ENCODE measurements around the gene GATAD2A.
A peak's percentile ranks its signal among the peaks of the same experiment; 100 is the strongest.

The GATAD2A gene

DNA sequence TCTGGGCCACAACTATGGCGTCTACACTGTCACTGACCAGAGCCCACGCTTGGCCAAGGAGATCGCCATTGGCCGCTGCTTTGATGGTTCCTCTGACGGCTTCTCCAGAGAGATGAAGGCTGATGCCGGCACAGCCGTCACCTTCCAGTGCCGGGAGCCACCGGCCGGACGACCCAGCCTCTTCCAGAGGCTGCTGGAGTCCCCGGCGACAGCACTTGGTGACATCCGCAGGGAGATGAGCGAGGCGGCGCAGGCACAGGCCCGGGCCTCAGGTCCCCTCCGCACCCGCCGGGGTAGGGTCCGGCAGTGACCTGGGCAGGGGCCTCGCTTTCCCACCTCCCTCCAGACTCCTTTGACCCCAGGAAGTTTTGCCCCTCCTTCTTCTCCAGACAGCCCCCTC lies 140.2 kb downstream of the GATAD2A start:
- DNase-seq (ENCODE audit: low spot score): no peak

DNA sequence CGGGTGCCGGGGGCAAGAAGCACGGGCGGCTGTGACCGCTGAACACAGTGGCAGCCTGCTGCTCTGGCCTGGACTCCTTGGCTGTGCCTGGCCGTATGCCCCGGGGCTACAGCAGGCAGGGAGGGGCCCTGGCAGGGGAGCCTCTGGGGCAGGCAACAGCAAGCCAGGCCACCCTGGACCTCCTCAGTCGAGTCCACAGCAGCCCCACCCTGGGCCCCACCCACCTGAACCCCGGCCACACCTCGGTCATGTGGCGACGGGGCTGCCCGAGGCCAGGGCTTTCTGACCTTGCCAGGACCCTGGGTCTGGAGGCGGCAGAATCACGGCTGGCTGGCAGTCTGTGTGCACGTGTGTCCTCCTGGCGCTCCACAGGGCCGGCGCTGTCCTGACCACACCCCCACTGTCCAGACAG lies 141.3 kb downstream of the GATAD2A start:
- DNase-seq (ENCODE audit: low spot score): no peak

DNA sequence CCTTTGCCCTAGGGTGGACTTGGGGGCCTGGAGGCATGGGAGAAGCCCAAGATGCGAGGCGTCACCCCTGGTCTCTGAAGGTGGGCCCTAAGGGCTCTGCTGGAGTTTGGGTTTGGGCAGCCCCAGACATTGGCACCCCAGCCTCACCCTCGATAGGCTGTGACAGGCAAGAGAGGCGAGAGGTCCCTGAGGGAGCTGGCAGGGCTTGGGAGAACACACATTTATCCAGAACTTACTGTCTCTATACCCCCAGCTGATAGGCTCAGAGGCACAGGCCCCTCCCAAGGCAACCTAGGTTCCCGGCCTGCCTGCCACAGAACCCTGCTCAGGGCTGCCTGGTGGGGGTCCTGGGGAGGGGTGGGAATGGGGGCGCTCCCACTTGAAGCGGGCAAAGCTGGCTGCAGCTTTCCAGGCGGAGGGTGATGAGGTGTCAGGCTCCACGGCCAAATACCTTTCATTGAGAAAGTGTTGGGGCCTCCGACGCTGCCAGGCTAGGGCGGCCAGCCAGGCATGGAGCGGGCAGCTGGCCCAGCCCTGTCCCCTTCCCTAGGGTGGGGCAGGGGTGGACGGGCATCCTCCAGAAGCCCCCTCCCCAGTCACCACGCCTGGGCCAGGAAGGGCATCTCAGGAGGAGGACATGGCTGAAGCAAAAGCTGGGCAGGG lies 142.3 kb downstream of the GATAD2A start:
- DNase-seq (ENCODE audit: low spot score): no peak

DNA sequence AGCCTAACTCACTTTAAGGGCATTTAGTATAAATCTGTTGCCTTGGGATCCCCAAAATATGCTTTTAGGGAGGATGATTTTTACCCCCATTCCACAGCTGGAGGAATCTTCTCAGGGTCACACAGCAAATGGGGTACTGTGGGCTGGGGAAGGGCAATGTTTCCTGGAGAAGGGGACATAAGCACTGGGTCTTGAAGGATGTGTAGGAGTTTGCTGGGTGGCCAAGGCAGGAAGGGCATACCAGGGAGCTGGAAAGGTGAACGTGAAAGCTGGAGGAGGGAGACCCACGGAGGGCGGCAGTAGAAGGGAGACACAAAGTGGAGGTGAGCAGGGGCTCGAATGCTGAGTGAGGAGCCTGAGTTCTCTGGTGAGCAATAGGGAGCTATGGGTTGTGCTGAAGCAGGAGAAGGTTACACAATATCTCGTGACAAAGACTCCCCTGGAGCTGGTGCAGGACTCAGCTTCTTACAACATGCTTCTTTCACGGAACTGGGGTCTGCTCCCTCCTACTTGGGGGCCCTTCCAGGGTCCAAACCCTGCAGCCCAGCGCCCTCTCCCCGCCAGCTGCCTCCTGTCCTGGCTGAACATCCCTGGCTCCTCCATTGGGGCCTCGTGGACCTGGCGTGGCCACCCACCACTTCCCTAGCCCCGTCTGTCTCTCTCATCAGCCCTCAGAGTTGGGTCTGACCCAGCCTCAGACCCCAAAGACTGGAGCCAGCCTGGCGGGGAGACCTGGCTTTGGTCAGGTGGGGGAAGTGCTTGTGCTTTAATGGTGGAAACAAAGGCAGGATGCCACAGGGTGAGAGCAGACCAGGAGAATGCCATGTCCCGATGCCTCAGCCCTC lies 143.7 kb downstream of the GATAD2A start:
- DNase-seq (ENCODE audit: low spot score): no peak

DNA sequence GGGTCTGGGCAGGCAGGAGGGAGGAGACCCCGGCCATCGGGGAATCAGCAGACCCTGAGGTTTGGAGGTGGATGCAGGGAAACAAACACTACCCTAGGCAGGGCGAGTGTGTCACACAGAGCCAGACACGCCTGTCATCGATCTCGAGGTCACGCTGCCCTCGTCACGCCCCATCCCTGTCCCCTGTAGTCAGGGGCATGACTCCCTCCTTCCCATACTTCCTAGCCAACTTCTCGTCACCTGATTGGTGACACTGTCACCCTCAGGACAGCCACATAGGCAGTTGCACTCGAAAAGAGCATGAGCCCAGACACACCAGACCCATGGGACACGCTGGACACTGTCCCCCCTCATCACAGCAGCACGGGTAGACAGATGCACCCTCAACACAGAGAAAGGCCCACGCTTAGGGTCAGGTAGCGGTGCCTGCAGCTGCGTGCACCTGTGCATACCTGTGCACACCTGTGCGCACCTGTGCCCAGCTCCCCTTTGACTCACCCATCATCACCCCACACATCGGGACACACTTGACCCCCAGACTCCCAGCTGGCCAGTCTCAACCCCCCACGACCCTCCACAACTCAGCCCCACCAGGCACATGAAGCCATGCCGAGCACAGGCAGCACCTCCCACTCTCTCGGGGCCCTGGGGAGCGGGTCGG lies 144.5 kb downstream of the GATAD2A start:
- no peak for DNase-seq (ENCODE audit: low spot score)

DNA sequence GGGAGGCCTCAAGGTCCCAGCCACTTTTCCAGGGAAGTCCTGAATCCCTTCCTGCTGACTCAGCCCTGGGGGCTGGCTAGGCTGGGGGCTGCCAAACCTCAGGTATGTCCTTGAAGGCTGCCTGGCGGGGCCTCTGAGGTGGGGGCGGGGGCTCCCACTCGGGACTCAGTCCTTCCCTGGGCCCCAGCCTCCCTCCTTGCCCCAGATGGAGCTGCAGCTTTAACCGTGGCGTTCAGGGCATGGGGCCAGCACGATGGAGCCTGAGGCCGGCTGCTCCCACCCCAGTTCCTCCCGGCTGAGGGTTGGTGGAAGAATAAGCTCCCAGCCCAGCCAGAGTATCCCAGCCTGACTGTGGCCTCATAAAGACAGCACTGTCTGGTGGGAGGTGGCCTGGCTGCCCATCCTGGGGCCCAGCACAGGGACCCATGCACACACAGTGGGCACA lies 145.0 kb downstream of the GATAD2A start:
- DNase-seq (ENCODE audit: low spot score): no peak

DNA sequence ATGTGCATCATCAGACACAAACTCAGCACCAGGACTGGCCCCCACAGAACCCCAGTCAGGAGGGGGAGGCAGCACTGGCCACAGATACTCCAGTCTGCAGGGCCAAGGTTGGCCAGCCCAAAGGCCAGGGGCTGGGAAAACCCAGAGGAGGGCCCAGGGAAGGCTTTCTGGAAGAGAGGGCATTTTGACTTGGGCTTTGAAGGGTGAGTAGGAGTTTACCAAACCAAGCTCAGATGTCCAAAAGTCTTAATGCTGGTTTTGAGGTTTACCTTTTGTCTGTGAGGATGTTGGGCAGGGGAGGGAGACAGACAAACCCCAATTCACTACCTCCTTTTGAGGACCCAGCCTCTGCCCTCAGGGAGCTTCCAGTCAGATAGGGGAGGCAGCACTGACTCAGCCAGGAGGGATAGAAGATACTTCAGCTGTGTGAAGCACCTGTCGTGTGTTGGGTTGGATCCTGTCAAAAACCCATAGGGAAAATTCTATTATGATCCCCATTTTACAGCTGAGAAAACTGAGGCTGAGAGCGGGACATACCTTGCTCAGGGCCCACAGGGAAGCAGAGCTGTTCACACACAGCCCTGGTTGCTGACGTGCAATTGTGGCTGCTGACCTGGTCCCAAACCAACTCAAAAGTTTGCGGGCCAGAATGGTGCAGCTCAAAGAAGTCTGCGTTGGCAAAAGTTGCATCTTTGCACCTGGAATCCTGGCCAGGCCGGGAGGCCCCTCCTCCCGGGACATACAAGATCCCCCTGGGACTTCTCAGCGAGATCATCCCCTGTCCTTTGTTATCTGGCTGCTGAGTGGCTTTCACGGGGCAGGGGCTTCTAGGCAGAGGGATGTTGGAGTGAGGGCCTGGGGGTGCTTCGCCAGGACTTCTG lies 145.7 kb downstream of the GATAD2A start:
- DNase-seq (ENCODE audit: low spot score): no peak

DNA sequence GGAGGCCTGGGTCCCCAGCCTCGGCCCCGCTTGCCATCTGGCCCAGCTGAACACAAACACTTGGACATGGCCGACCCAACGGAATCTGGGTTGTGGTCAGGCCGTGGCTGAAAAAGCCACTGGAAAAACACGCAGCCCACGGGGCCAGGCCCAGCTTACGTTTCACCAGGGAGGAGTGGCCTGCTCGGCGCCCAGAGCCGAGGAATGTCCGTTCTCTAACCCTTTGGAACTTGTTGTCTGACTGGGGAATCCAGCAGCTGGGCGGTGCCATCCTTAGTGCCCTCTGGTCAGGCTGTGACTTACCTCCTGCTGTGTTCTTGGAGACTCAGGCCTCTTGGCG lies 146.3 kb downstream of the GATAD2A start:
- DNase-seq (ENCODE audit: low spot score): no peak

DNA sequence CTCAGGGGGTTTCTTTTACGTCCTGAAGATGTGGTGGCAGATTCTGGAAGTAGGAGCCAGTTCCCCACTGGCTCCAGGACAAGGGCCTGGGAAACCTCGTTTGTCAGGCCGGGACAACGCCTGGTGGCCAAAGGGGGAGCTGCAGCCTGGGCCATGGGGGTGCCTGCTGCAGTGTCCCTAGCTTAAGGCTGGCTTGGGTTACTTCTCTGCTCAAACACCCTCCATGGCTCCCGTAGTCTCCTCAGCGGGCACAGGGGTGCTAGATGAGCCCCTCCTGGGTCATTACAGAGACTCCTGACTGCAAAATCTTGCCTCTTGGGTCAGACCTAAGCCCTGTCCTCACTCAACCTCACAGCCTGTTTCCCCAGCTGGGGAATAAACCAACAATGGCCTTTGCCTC lies 147.3 kb downstream of the GATAD2A start:
- peak; percentile 31 for DNase-seq (ENCODE audit: low spot score)

DNA sequence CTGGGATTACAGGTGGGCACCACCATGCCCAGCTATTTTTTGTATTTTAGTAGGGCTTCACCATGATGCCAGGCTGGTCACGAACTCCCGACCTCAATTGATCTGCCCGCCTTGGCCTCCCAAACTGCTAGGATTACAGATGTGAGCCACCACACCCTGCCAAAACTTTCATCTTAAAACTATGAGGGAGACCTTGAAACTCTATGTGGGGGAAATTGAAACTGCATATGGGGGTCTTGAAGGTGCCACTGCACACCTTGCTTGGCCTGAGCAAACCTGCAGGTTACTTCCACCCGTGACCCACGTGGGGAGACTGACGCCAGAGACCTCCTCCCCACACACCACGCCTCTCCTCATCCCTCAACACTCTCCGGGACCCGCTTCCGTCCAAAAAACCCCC lies 148.2 kb downstream of the GATAD2A start:
- DNase-seq (ENCODE audit: low spot score): no peak

DNA sequence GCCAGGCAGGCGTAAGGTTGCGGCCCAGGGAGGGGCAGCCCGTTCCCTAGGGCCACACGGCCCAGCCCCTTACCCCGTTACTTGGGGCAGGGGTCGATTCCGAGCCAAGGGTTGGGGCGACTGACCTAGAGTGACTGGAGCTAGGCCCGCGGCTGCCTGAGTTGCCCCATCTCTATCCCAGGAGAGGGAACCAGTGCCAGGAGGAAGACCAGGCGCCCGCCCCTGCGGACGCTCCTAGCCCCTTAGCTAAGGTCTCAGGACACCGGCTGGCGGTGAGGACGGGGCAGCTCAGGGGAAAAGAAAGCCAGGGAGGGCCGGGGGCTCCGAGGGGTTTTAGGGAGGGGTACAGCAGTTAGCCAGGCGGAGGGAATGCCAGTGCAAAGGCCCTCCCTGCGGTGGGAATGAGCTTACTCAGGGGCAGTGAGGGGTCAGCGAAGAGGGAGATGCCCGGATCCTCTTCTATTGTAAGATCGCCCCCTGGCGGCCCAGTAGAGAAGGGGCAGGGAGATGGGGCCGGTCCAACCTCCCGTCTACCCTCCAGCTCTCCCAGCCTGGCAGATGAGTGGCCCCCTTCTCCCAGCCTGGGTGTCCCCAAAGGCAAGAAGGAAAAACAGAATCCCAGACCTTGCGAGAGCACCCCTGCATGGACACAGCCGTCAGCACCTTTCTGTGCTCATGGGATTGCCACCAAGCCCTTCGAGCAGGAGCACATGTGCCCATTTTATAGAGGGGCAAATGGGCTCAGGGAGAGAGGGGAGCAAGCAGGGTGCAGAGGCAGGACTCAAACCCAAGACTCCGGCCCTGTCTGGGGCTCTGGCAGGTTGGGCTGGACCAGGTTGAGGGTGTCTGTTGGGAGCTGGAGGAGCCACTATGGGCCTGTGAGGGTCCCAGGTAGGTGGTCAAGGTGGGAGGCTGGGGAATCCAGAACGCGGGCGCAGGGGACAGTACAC lies 148.9 kb downstream of the GATAD2A start:
- DNase-seq (ENCODE audit: low spot score): peak; percentile 33

DNA sequence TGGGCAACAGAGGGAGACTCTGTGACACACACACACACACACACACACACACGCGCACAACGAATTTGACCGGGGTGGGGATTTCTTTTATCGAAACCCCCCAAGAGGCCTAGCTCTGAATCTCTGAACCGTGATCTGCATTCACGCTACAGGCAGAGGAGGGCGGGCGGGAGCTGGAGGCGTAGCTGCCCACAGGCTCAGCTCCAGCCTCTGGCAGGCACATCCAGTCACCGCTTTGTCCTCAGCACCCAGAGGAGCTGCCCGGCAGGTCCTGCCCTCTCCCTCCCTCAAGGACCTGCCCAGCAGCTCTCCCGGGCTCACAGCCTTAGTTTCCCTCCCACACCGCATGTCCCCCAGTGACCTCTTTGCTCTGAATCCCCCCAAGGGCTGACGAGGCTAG lies 152.6 kb downstream of the GATAD2A start:
- DNase-seq (ENCODE audit: low spot score): no peak
